Activated CD8-positive, alpha-beta memory T cell treated with anti-CD3 and anti-CD28 coated beads for 36 hours (primary cell): Measurements from ENCODE around the gene NFS1. TPM values are rescaled to one million over a fixed set of nuclear protein-coding genes. Genes with fewer than 3 reads are reported as not detected.

Experiments used
- CTCF ChIA-PET: fragments of 350-600 bp; sonication (Branson Sonifier 250); formaldehyde crosslinking; loops from one replicate; lab custom pipeline; 2021; ENCODE audit warnings: antibody characterized with exemption; lab: Charles Lee
- POLR2A ChIA-PET: fragments of 350-600 bp; sonication (Branson Sonifier 250); formaldehyde crosslinking; loops from one replicate; lab custom pipeline; 2021; ENCODE audit warnings: antibody characterized with exemption; lab: Charles Lee
- total RNA-seq, 2 experiments: library from RNA; stranded (reverse); gene quantifications; one replicate each; pipeline ENCODE4 v1.2.3, GENCODE V29; 2021

The NFS1 gene
- total RNA-seq, result 10 to 100 TPM; 38.9 to 42.7 TPM

- ChIA-PET CTCF (interaction anchor here (0.6 to 2.0 kb wide), 4 partner anchors 9 to 80 kb away, joined by 3 to 6 read pairs (median 5); partner anchors contain the start of gene RBM39), POLR2A (interaction anchor here (0.5 to 2.3 kb wide), 6 partner anchors 20 to 84 kb away, joined by 3 to 19 read pairs (median 6); partner anchors contain the start of genes RBM39 and SPAG4)
These were observed at the start of gene NFS1, which contains the start of gene ROMO1 for GRCh38 chr20:35699127-35699956. Gene NFS1, minus strand, starts transcription at chr20:35699352. Its CDS starts 64 bp downstream, at chr20:35699288. Gene ROMO1, plus strand, starts transcription at chr20:35699405. Its CDS starts 228 bp downstream, at chr20:35699633.

GRCh38 chr20:35744492-35744841, 45.3 kb upstream of the NFS1 start:
- ChIA-PET CTCF (interaction anchor here (1.5 to 2.8 kb wide), 3 partner anchors 24 to 210 kb away, joined by 4 to 18 read pairs (median 7); partner anchors contain the start of genes PHF20 and SCAND1), POLR2A (interaction anchor here (0.6 to 6.9 kb wide), 7 partner anchors 10 to 209 kb away, joined by 3 to 119 read pairs (median 29); partner anchors contain the start of genes CPNE1, PHF20, RBM12 and SCAND1)

GRCh38 chr20:35743693-35744491, 44.7 kb upstream of the NFS1 start:
- ChIA-PET POLR2A (interaction anchor here (0.6 to 6.9 kb wide), 11 partner anchors 9 to 1944 kb away, joined by 3 to 119 read pairs (median 4); partner anchors contain the start of genes CPNE1, PHF20, RBM12 and SCAND1), CTCF (interaction anchor here (1.1 to 2.8 kb wide), 4 partner anchors 25 to 210 kb away, joined by 3 to 18 read pairs (median 6); partner anchors contain the start of genes PHF20 and SCAND1)

- ChIA-PET CTCF (interaction anchor here (0.9 to 2.8 kb wide), 8 partner anchors 11 to 211 kb away, joined by 3 to 18 read pairs (median 4); partner anchors contain the start of genes PHF20, ROMO1 and SCAND1), POLR2A (interaction anchor here (0.7 to 6.9 kb wide), 13 partner anchors 15 to 288 kb away, joined by 3 to 119 read pairs (median 5); partner anchors contain the start of genes CEP250, CPNE1, NFS1 and PHF20)
These were observed 43.8 kb upstream of the NFS1 start for GRCh38 chr20:35742741-35743523.

GRCh38 chr20:35741892-35742740, 43.0 kb upstream of the NFS1 start, which contains the start of gene RBM39:
Gene RBM39, minus strand, starts transcription at chr20:35742260. Its CDS starts 1,386 bp downstream, at chr20:35740874.
- CTCF ChIA-PET, result interaction anchor here (0.6 to 2.8 kb wide), 7 partner anchors 10 to 124 kb away, joined by 3 to 18 read pairs (median 3); partner anchors contain the start of genes PHF20 and ROMO1
- POLR2A ChIA-PET, result interaction anchor here (0.7 to 6.9 kb wide), 14 partner anchors 14 to 287 kb away, joined by 3 to 119 read pairs (median 4); partner anchors contain the start of genes CEP250, CPNE1, NFS1 and PHF20

GRCh38 chr20:35739294-35740163, 40.4 kb upstream of the NFS1 start:
- POLR2A ChIA-PET, result interaction anchor here (1.0 to 6.9 kb wide), 5 partner anchors 11 to 215 kb away, joined by 3 to 119 read pairs (median 5); partner anchors contain the start of genes NFS1, PHF20, ROMO1 and SCAND1
- CTCF ChIA-PET, result interaction anchor here (1.4 to 1.9 kb wide), 2 partner anchors 20 to 33 kb away, joined by 4 read pairs; no protein-coding TSS in a partner anchor

GRCh38 chr20:35738410-35739179, 39.4 kb upstream of the NFS1 start:
- ChIA-PET CTCF (interaction anchor here (1.0 to 1.9 kb wide), 2 partner anchors 30 to 34 kb away, joined by 3 to 4 read pairs; no protein-coding TSS in a partner anchor), POLR2A (interaction anchor here (1.0 to 6.9 kb wide), 3 partner anchors 10 to 216 kb away, joined by 3 to 119 read pairs (median 5); partner anchors contain the start of genes PHF20 and SCAND1)

- CTCF ChIA-PET, result interaction anchor here (1.0 kb wide), 1 partner anchor 31 kb away, joined by 3 read pairs; no protein-coding TSS in a partner anchor
- POLR2A ChIA-PET, result interaction anchor here (0.7 kb wide), 1 partner anchor 12 kb away, joined by 4 read pairs; no protein-coding TSS in a partner anchor
These were observed 38.7 kb upstream of the NFS1 start for GRCh38 chr20:35737865-35738333.

- ChIA-PET CTCF (no interaction called here), POLR2A (interaction anchor here (0.6 to 1.7 kb wide), 5 partner anchors 9 to 117 kb away, joined by 3 to 5 read pairs (median 4); no protein-coding TSS in a partner anchor)
These were observed 36.8 kb upstream of the NFS1 start for GRCh38 chr20:35735826-35736470.

GRCh38 chr20:35734777-35735649, 35.9 kb upstream of the NFS1 start:
- ChIA-PET POLR2A (interaction anchor here (0.7 to 1.7 kb wide), 7 partner anchors 9 to 116 kb away, joined by 3 to 5 read pairs (median 3); no protein-coding TSS in a partner anchor), CTCF (interaction anchor here (0.6 kb wide), 1 partner anchor 35 kb away, joined by 3 read pairs; no protein-coding TSS in a partner anchor)

GRCh38 chr20:35734374-35734773, 35.2 kb upstream of the NFS1 start:
- ChIA-PET CTCF (no interaction called here), POLR2A (interaction anchor here (0.7 to 1.4 kb wide), 4 partner anchors 9 to 32 kb away, joined by 3 read pairs; no protein-coding TSS in a partner anchor)

- CTCF ChIA-PET, result interaction anchor here (1.4 kb wide), 1 partner anchor 10 kb away, joined by 3 read pairs; the partner anchor contains the start of gene RBM39
- POLR2A ChIA-PET, result no interaction called here
These were observed 33.5 kb upstream of the NFS1 start for GRCh38 chr20:35732644-35732982.
